Ectodermal cell (in vitro differentiated cells): Measurements from ENCODE around the gene MED23.

Experiments
- H3K27ac ChIP-seq: 2 replicates; pipeline ENCODE4 v1.7.0; 2013; ENCODE audit warnings: mild to moderate bottlenecking, low read depth, low read length; ENCODE audit not compliant: insufficient read depth, poor library complexity, severe bottlenecking
- H3K27me3 ChIP-seq: 2 replicates; pipeline ENCODE4 v1.7.0; 2013; ENCODE audit warnings: mild to moderate bottlenecking, low read length; ENCODE audit not compliant: insufficient read depth, control insufficient read depth, poor library complexity, severe bottlenecking
- H3K36me3 ChIP-seq: one replicate; pipeline ENCODE4 v1.7.0; 2013; ENCODE audit warnings: low read length; ENCODE audit not compliant: control insufficient read depth, insufficient read depth
- H3K4me1 ChIP-seq: one replicate; pipeline ENCODE4 v1.7.0; 2013; ENCODE audit warnings: low read length; ENCODE audit not compliant: control insufficient read depth, insufficient read depth
- H3K4me3 ChIP-seq: 2 replicates; pipeline ENCODE4 v1.7.0; 2013; ENCODE audit warnings: low read depth, low read length, control low read depth; ENCODE audit not compliant: insufficient read depth
- H3K9me3 ChIP-seq: 2 replicates; pipeline ENCODE4 v1.7.0; 2013; ENCODE audit warnings: mild to moderate bottlenecking, low read length, moderate library complexity; ENCODE audit not compliant: control insufficient read depth
- WGBS, 2 experiments: methylation state at CpG; one replicate each; pipeline ENCODE4 v1.1.7; 2013; ENCODE audit warnings: missing lambda C conversion rate in 2 of 2; 5-methylcytosine and 5-hydroxymethylcytosine counted together

The MED23 gene

DNA sequence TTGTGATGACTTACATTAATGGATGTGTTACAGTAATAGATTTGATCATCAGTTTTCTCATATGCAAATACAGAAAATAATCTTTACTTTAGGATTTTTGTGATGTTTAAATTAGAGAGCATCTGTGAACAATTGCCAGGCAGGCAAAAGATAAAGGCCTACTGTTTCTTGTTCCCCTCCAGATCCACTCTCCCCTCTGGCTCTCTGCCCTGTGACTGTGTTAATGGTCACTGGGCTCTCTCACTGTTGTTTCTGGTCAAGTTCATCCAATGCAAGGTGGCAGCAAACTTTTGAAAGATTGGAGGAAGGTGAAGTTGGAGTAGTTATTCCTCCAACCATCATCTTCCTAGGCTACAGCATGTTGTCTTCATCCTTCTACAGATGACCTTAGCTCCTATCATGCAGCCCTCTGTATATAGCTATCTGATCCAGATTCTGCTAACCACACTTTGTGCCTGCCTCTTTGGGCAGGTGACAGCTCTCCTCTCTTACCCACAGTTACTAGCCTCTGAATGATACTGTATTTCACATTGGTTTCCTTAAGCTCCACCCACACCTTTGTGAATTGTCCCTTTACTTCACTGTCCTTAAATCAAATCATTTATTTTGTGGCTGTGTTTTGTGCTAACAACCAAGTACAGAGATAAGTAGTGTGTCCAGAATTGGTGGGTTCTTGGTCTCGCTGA is 103.9 kb downstream of the MED23 start:
- H3K27ac ChIP-seq = no peak overlapping the region
- WGBS, 2 experiments = 92 to 96% methylated on average over 1 of the region's 1 CpG
- H3K4me3 ChIP-seq = no peak overlapping the region
- H3K4me1 ChIP-seq = no peaks in the 10 kb centered on the region
- no peaks in the 10 kb centered on the region for H3K27me3 ChIP-seq
- no peaks in the 10 kb centered on the region for H3K9me3 ChIP-seq
- H3K36me3 ChIP-seq = no peaks in the 10 kb centered on the region
